GM20000 (cell line): ENCODE data around the gene ERMP1.

Experiments used
- DNase-seq: peaks from one replicate; pipeline ENCODE4 v3.0.0; 2012; ENCODE audit warnings: low spot score
- CTCF ChIP-seq: IDR thresholded peaks from 2 replicates; pipeline ENCODE4 v1.5.1; 2012; ENCODE audit warnings: mild to moderate bottlenecking, control low read depth; ENCODE audit errors: extremely low read depth, missing control alignments

ERMP1 gene

GRCh38 chr9:5853617-5854016, 20.7 kb upstream of the ERMP1 start:
- no peak for DNase-seq
- TF ChIP-seq CTCF, result no peak

GRCh38 chr9:5852987-5853386, 20.1 kb upstream of the ERMP1 start:
- no peak for DNase-seq
- TF ChIP-seq CTCF, result no peak

GRCh38 chr9:5851445-5851844, 18.5 kb upstream of the ERMP1 start:
- TF ChIP-seq CTCF, result no peak
- peak; percentile 72 for DNase-seq

GRCh38 chr9:5850724-5851122, 17.8 kb upstream of the ERMP1 start:
- TF ChIP-seq CTCF, result no peak
- no peak for DNase-seq

- TF ChIP-seq CTCF, result no peak
These were observed 15.5 kb upstream of the ERMP1 start for GRCh38 chr9:5848372-5848882.

GRCh38 chr9:5846501-5846921, 13.6 kb upstream of the ERMP1 start:
- DNase-seq, result no peak
- no peak for TF ChIP-seq CTCF

More at GRCh38 chr9:5848372-5848882, 15.5 kb upstream of the ERMP1 start:
- no peak for DNase-seq

GRCh38 chr9:5846096-5846495, 13.2 kb upstream of the ERMP1 start:
- no peak for DNase-seq
- TF ChIP-seq CTCF, result no peak
